B cell (primary cell): Measurements from ENCODE around the gene SLC30A7. TPM values are rescaled to one million over a fixed set of nuclear protein-coding genes. Genes with fewer than 3 reads are reported as not detected.
"Not testable (repeated sequence)": the region's sequence is repeated elsewhere in the genome, so short reads cannot be mapped to it uniquely, and the experiment has no call there.

ENCODE experiments used
- ATAC-seq: fragments of 200-7000 bp; cut with Tn5 transposase; one replicate; pipeline ENCODE4 v1.10.0; 2021; ENCODE audit warnings: low read depth, mild to moderate bottlenecking, moderate number of reproducible peaks, moderate library complexity
- CTCF ChIA-PET: fragments of 350-600 bp; sonication (Branson Sonifier 250); formaldehyde crosslinking; loops from one replicate; lab custom pipeline; 2021; ENCODE audit warnings: antibody characterized with exemption, inconsistent platforms; lab: Charles Lee
- POLR2A ChIA-PET: fragments of 350-600 bp; sonication (Branson Sonifier 250); formaldehyde crosslinking; loops from one replicate; lab custom pipeline; 2021; ENCODE audit warnings: antibody characterized with exemption; lab: Charles Lee
- DNase-seq: peaks from one replicate; pipeline ENCODE4 v3.0.0; 2013
- H2AFZ ChIP-seq: 2 replicates; pipeline ENCODE4 v1.6.1; 2012; ENCODE audit warnings: mild to moderate bottlenecking, low read depth, low read length; ENCODE audit not compliant: insufficient read depth, poor library complexity, severe bottlenecking
- H3K27ac ChIP-seq, 2 donors: 1 replicate in 1 of 2; 2 replicates in 1 of 2; pipeline ENCODE4 v1.5.1; 2012 to 2013; ENCODE audit warnings: low read length in 2 of 2, mild to moderate bottlenecking in 2 of 2, moderate library complexity in 1 of 2
- H3K27me3 ChIP-seq, 4 experiments: fragments of 200-600 bp in 1 of 4; sonication (generic) in 1 of 4; replicated peaks in 1 of 4; 1 replicate in 2 of 4; 2 replicates in 2 of 4; pipeline versions ENCODE4 v1.6.1 to v1.7.0; 2013 to 2016; ENCODE audit warnings: low read length in 3 of 4, mild to moderate bottlenecking in 2 of 4, mixed read lengths in 1 of 4, moderate library complexity in 1 of 4; ENCODE audit not compliant: insufficient read depth in 4 of 4, control insufficient read depth in 3 of 4; ENCODE audit errors: control extremely low read depth in 1 of 4
- H3K36me3 ChIP-seq, 2 experiments: replicated peaks in 1 of 2; 1 replicate in 1 of 2; 2 replicates in 1 of 2; pipeline versions ENCODE4 v1.6.1 to v1.7.1; 2013; ENCODE audit warnings: low read length in 1 of 2; ENCODE audit not compliant: insufficient read depth in 2 of 2, control insufficient read depth in 1 of 2; ENCODE audit errors: control extremely low read depth in 1 of 2, extremely low read depth in 1 of 2
- H3K4me1 ChIP-seq, 2 donors: fragments of 200-600 bp in 1 of 2; sonication (generic) in 1 of 2; 1 replicate in 1 of 2; 2 replicates in 1 of 2; pipeline versions ENCODE4 v1.5.1 to v1.6.1; 2013 to 2017; ENCODE audit warnings: low read length in 2 of 2; ENCODE audit not compliant: control insufficient read depth in 2 of 2, insufficient read depth in 2 of 2
- H3K4me2 ChIP-seq: replicated peaks from 2 replicates; pipeline ENCODE3; 2012; ENCODE audit warnings: mild to moderate bottlenecking, low read depth, low read length; ENCODE audit not compliant: poor library complexity, severe bottlenecking
- H3K4me3 ChIP-seq, 5 experiments: fragments of 200-600 bp in 1 of 5; sonication (generic) in 1 of 5; 1 replicate in 3 of 5; 2 replicates in 2 of 5; pipeline versions ENCODE4 v1.5.1 to v1.7.0; 2011 to 2016; ENCODE audit warnings: low read length in 4 of 5, mild to moderate bottlenecking in 4 of 5, low read depth in 2 of 5, control low read depth in 1 of 5, moderate library complexity in 1 of 5; ENCODE audit not compliant: insufficient read depth in 1 of 5; ENCODE audit errors: control extremely low read depth in 1 of 5, extremely low read depth in 1 of 5
- H3K79me2 ChIP-seq: fragments of 200-600 bp; sonication (generic); one replicate; pipeline ENCODE4 v1.6.0; 2016; ENCODE audit warnings: low read length; ENCODE audit not compliant: control insufficient read depth, insufficient read depth
- H3K9ac ChIP-seq: fragments of 200-600 bp; sonication (generic); 2 replicates; pipeline ENCODE4 v1.6.1; 2017; ENCODE audit warnings: mild to moderate bottlenecking, low read length, moderate library complexity
- H3K9me3 ChIP-seq, 3 donors: one replicate each; pipeline versions ENCODE4 v1.6.1 to v1.7.1; 2013; ENCODE audit warnings: low read length in 2 of 3; ENCODE audit not compliant: control insufficient read depth in 2 of 3, insufficient read depth in 1 of 3; ENCODE audit errors: control extremely low read depth in 1 of 3
- H4K20me1 ChIP-seq: 2 replicates; pipeline ENCODE4 v1.6.0; 2012; ENCODE audit warnings: mild to moderate bottlenecking, low read length; ENCODE audit not compliant: insufficient read depth, control insufficient read depth, poor library complexity, severe bottlenecking
- H3K27ac Mint-ChIP-seq: one replicate; pipeline ENCODE4 v1.8.0; 2021; ENCODE audit warnings: mixed read lengths
- H3K27me3 Mint-ChIP-seq: one replicate; pipeline ENCODE4 v1.8.0; 2021; ENCODE audit warnings: mixed read lengths
- H3K4me1 Mint-ChIP-seq: one replicate; pipeline ENCODE4 v1.8.0; 2021; ENCODE audit warnings: mixed read lengths
- H3K4me3 Mint-ChIP-seq: one replicate; pipeline ENCODE4 v1.8.0; 2021; ENCODE audit warnings: mixed read lengths
- H3K9me3 Mint-ChIP-seq: one replicate; pipeline ENCODE4 v1.8.0; 2022; ENCODE audit warnings: mixed read lengths; ENCODE audit not compliant: insufficient read depth
- CTCF ChIP-seq: fragments of 200-600 bp; IDR thresholded peaks from one replicate; pipeline ENCODE4 v1.8.0; 2022; ENCODE audit warnings: antibody characterized with exemption, mild to moderate bottlenecking
- EZH2 ChIP-seq: IDR thresholded peaks from 2 replicates; pipeline ENCODE4 v1.6.1; 2012; ENCODE audit warnings: borderline replicate concordance, low read depth, mild to moderate bottlenecking, moderate library complexity, low read length; ENCODE audit not compliant: insufficient read depth, poor library complexity, severe bottlenecking
- WGBS: methylation state at CpG from one replicate; pipeline ENCODE4 v1.1.5; 2013; ENCODE audit warnings: missing lambda C conversion rate; ENCODE audit not compliant: insufficient coverage; 5-methylcytosine and 5-hydroxymethylcytosine counted together
- intact Hi-C: fragments of 100-400 bp; cut with micrococcal nuclease; formaldehyde crosslinking; loops from one replicate; pipeline ENCODE4 v1.10.0; 2022
- polyA plus RNA-seq: library from polyadenylated mRNA; depleted of rRNA; stranded (reverse); fragments of >200 nt; gene quantifications from 2 replicates; pipeline ENCODE4 v1.2.3, GENCODE V29; 2012
- total RNA-seq, 2 donors: library from RNA; stranded (reverse); fragments of 120-200 nt in 1 of 2; gene quantifications; 1 replicate in 1 of 2; 2 replicates in 1 of 2; pipeline versions ENCODE4 v1.2.3 to v1.2.4, GENCODE V29; 2013 to 2022

The SLC30A7 gene
- total and polyA plus RNA-seq, 2 donors (not counting 1 experiment from before 2014, with no cell fraction given) = 5.2 to 28.6 TPM

DNA sequence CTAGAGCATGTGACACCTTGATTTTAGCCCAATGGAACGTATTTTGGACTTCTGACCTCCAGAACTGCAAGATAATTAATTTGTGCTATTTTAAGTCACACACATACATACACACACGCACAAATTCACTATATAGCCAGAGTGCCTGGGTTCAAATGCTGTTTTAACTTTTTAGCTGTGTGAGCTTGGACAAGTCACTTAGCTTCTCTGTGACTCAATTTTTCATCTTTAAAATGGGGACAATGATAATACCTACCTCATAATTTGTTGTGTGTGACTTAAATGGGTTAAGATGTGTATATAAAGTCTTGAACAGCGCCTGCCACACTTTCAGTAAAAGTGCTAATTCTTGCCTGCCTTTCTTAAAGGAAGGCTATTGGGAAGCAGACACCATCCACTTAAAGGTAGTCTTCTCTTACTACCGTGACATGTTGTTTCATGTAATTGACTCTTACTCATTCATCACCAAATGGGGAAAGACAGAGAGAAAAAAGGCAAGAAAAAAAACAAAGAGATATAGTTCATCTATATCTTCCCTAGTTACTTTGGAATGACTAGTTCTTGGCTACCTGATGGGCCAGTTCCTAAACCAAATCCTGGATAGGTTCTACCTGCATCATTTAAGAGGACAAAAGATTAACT, 56.3 kb downstream of the SLC30A7 start:
- Histone ChIP-seq H3K79me2 (no peaks in the 10 kb centered on the region), H3K27me3 (no peaks in the 10 kb centered on the region), H4K20me1 (no peaks in the 10 kb centered on the region), H3K4me1 (peaks cover 33% of the 10 kb centered on the region in 2 donors), H3K36me3 (peaks cover 2 to 4% of the 10 kb centered on the region in 2 experiments), H3K4me2 (no peak overlapping the region), H3K27ac (peak overlapping the region in 1 of 2 donors; percentile 50), H3K9ac (no peak overlapping the region), H3K4me3 (no peak overlapping the region), H2AFZ (no peak overlapping the region), H3K9me3 (peaks cover 0 to 8% (median 7%) of the 10 kb centered on the region in 3 donors)
- no peak for TF ChIP-seq EZH2
- no peak for TF ChIP-seq CTCF
- Mint-ChIP-seq H3K4me1 (peaks cover 49% of the 10 kb centered on the region), H3K27me3 (no peaks in the 10 kb centered on the region), H3K4me3 (no peak overlapping the region), H3K9me3 (peaks cover 3% of the 10 kb centered on the region), H3K27ac (no peak overlapping the region)
- ChIA-PET POLR2A (no interaction called here), CTCF (no interaction called here)
- 100% methylated on average over 1 of the region's 4 CpGs for WGBS
- DNase-seq (no peak), ATAC-seq (no peak)
- intact Hi-C loops = no loop called here

- H3K27me3 Mint-ChIP-seq, H3K79me2 ChIP-seq, H3K36me3 ChIP-seq, POLR2A ChIA-PET, H3K27me3 ChIP-seq, H3K4me3 ChIP-seq, H3K4me2 ChIP-seq, ATAC-seq, H4K20me1 ChIP-seq, DNase-seq, intact Hi-C loops, H3K9ac ChIP-seq, H3K9me3 Mint-ChIP-seq, H2AFZ ChIP-seq, H3K4me3 Mint-ChIP-seq, H3K9me3 ChIP-seq: not testable (repeated sequence)
- CTCF ChIA-PET = interaction anchor here (0.8 kb wide), 1 partner anchor 337 kb away, joined by 3 read pairs; no protein-coding TSS in a partner anchor
- H3K4me1 ChIP-seq = peaks cover 33% of the 10 kb centered on the region in 2 donors
- peak overlapping the region in 1 of 2 donors; percentile 54 for H3K27ac ChIP-seq
- Mint-ChIP-seq H3K27ac (peak overlapping the region; percentile 53), H3K4me1 (peaks cover 46% of the 10 kb centered on the region)
- WGBS = no CpG with 5 or more reads among the region's 1 CpG
Measured at GRCh38 chr1:100952970-100953369, 57.1 kb downstream of the SLC30A7 start.
